Measurements from ENCODE around the gene CDCA5.

The CDCA5 gene

GRCh38 chr11:65083834-65084597 is at the start of gene CDCA5, which contains the start of gene ZFPL1:
Gene CDCA5 (minus strand): TSS chr11:65084040. CDS start chr11:65083978, 62 bp downstream.
Gene ZFPL1 (plus strand): TSS chr11:65084222. CDS start chr11:65084699, 477 bp downstream.
- peak; percentile 88 to 96 (median 92) for DNase-seq

GRCh38 chr11:65132988-65133700 is 49.3 kb upstream of the CDCA5 start:
- DNase-seq = peak in 1 of 4 experiments; percentile 18

- no peak for DNase-seq
Measured at GRCh38 chr11:65132238-65132987, 48.6 kb upstream of the CDCA5 start.

GRCh38 chr11:65131895-65132237 is 48.0 kb upstream of the CDCA5 start:
- no peak for DNase-seq

- no peak for DNase-seq
Measured at GRCh38 chr11:65131417-65131776, 47.6 kb upstream of the CDCA5 start.

- DNase-seq = no peak
Measured at GRCh38 chr11:65130631-65131416, 47.0 kb upstream of the CDCA5 start.

GRCh38 chr11:65129649-65130441 is 46.0 kb upstream of the CDCA5 start:
- DNase-seq = no peak

GRCh38 chr11:65128182-65129145 is 44.6 kb upstream of the CDCA5 start:
- DNase-seq = no peak

- no peak for DNase-seq
Measured at GRCh38 chr11:65127473-65128181, 43.8 kb upstream of the CDCA5 start.

- no peak for DNase-seq
Measured at GRCh38 chr11:65126624-65127274, 42.9 kb upstream of the CDCA5 start.

GRCh38 chr11:65125197-65126056 is 41.6 kb upstream of the CDCA5 start:
- no peak for DNase-seq

- DNase-seq = no peak
Measured at GRCh38 chr11:65124480-65125196, 40.8 kb upstream of the CDCA5 start.

- DNase-seq = peak; percentile 94 to 99 (median 97)
Measured at GRCh38 chr11:65121865-65122696, 38.2 kb upstream of the CDCA5 start, which contains the start of the genes FAU and MRPL49. Gene FAU (minus strand): TSS chr11:65122134. CDS start chr11:65121813, 321 bp downstream. Gene MRPL49 (plus strand): TSS chr11:65122321. CDS start chr11:65122347, 26 bp downstream.

- DNase-seq = no peak
Measured at GRCh38 chr11:65121447-65121864, 37.6 kb upstream of the CDCA5 start.

- DNase-seq = no peak
Measured at GRCh38 chr11:65120831-65121230, 37.0 kb upstream of the CDCA5 start.

GRCh38 chr11:65119670-65119995 is 35.8 kb upstream of the CDCA5 start:
- DNase-seq = no peak
